GM19452 (cell line): ENCODE measurements around the gene RUNDC3A.
"Not testable (repeated sequence)": the region's sequence is repeated elsewhere in the genome, so short reads cannot be mapped to it uniquely, and the experiment has no call there.

Source experiments
- ATAC-seq: cut with Tn5 transposase; IDR thresholded peaks from one replicate; pipeline ENCODE4 v1.9.1; 2021; ENCODE audit not compliant: unreplicated experiment

Gene RUNDC3A

GRCh38 chr17:44340553-44340952, 32.2 kb downstream of the RUNDC3A start:
- ATAC-seq, result not testable (repeated sequence)

DNA sequence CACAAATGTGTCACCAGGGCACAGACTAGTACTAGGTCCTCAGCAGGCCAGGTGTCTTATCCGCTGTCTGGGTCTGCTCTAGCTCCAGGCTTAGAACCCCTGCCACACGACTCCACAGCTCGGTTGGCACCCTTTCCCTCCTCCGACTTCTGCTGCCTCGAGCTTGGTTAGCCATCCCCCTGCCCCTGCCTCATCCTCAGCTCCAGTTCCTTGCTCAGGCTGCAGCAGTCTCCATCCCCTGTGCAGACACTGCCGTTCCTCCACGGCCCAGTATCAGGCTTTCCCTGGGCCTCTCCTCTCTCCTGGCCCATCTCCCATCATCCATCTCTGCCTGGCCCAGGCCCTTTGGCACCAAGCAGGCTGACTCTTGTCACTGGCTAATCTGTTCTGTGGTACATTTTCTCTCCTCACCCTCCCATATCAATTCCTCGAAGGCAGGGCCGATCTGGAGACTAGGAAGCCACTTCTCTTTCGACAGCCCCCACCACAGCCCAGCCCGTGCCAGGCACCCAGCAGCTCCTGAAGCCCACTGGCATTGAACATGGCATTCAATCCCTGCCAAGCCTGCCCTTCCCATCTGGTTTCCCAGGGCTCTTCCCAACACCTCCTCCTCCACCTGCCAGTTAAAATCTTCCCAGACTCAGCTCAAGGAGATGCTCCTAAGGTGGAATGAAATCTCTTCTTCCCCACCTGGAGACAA, 35.3 kb downstream of the RUNDC3A start:
- no peak for ATAC-seq

DNA sequence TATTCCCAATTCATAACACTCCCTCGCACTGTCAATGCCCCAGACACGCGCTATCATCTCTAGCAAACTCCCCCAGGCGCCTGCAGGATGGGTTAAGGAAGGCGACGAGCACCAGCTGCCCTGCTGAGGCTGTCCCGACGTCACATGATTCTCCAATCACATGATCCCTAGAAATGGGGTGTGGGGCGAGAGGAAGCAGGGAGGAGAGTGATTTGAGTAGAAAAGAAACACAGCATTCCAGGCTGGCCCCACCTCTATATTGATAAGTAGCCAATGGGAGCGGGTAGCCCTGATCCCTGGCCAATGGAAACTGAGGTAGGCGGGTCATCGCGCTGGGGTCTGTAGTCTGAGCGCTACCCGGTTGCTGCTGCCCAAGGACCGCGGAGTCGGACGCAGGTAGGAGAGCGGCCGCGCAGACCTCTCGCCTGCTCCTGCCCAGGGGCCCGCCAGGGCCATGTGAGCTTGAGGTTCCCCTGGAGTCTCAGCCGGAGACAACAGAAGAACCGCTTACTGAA, 36.6 kb downstream of the RUNDC3A start, which contains the start of gene GRN:
GRN (plus strand) TSS at position 364 of the 515 bp plus-strand sequence. CDS start 3,863 bp downstream, outside the sequence.
- peak; percentile 41 for ATAC-seq

DNA sequence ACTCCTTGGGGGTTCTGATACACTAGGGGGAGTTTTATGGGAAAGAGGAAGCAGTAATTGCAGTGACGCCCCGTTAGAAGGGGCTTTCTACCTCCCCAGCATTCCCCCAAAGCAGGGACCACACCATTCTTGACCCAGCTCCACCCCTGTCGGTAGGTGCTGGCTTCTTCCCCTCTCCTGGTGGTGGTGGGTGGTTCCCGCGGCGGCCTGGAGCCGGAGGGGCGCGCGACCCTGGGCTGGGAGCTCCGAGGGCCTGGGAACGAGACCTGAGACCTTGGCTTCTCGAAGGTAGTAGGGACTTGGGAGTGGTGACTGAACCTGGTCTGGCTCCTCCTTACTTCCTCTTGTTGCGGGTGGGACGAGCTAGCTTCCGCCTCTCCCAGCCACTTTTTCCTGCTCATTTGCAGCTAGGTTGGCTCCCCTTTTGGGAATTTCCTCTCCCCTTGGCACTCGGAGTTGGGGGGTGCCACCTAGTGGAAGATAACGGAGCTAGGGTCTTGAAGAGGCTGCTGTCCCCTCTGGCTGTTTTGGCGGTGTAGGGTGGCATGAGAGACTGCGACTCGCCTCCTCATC, 37.1 kb downstream of the RUNDC3A start:
- ATAC-seq, result no peak

DNA sequence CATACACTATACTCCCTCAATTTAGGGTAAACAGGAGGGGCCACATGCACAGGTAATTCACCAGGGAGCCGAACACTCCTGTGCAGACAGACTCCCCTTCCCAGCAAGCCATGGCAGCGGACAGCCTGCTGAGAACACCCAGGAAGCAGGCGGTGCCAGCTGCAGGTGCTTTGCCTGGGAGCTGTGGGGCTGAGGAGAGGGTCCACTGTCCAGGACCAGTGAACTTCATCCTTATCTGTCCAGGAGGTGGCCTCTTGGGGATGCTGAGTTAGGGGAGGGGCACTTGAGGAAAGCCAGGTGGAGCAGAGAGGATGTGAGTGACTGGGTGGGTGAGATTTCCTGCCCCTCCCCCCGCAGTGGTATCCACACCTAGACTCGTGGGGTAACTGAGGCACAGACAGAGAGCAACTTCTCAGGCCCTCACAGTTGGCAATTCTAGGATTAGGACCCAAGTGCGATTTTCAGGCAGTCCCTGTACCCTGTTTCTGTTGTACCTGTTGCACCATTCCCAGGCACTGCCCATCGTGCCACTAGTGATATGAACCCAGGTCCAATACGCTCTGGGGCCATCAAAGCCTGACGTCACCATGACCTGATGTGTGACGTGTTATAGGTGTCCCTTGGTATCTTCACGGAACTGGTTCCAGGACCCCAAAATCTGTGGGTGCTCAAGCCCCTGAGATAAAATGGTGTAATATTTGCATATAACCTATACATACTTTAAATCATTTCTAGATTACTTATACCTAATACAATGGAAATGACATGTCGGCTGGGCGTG, 37.9 kb downstream of the RUNDC3A start:
- no peak for ATAC-seq

DNA sequence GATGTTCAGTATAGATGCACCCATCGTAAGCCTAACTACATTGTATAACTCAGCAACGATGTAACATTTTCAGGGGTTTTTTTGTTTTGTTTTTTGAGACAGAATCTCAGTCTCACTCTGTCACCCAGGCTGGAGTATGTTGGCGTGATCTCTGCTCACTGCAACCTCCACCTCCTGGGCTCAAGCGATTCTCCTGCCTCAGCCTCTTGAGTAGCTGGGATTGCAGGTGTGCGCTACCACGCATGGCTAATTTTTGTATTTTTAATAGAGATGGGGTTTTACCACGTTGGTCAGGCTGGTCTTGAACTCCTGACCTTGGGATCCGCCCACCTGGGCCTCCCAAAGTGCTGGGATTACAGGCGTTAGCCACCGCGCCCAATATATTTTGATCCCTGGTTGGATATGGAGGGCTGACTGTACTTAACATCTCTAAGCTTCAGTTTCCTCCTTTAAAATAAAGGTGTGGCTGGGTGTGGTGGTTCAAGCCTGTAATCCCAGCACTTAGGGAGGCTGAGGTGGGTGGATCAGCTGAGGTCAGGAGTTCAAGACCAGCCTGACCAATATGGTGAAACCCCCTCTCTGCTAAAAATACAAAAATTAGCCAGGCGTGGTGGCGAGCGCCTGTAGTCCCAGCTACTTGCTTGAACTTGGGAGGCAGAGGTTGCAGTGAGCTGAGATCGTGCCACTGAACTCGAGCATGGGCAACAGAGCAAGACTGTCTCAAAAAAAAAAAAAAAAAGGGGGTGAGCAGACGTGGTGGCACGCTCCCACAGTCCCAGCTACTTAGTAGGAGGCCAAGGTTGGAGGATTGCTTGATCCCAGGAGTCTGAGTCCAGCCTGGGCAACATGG, 39.0 kb downstream of the RUNDC3A start:
- not testable (repeated sequence) for ATAC-seq

DNA sequence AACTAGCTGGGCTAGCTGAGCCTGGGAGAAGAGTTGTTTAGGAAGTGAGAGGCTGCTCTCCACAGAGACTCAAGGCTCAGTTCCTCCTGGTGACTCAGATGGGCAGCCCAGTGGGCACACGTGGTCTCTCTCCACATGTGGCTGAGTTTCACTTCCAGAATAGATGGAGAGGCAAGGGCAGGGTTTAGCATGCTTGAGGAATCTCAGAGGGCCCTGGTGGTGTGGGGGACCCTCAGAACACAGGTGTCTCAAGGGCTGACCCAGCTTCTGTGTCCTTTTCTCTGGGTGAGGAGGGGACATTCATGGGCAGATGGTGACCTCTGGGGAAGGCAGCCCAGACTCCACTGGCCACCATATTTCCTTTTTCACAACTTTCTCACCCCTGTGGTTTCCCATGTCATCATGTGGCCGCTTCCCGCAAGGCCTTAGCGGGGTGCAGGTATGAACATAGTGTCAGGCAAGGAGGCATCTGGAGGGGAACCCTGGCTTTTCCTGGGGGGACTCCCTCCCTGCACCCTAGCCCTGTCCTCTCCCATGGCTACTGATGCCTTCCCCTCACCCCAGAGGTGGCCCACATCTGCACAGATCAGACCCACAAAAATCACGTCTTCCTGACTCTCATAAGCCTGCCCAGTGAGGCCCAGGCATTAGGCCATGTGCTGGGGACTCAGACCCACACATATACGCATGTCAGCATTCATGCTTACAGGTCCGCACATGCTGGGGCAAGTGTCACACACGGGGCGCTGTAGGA, 40.0 kb downstream of the RUNDC3A start:
- peak; percentile 44 for ATAC-seq

- ATAC-seq, result no peak
Measured at GRCh38 chr17:44348988-44349364, 40.6 kb downstream of the RUNDC3A start.

- no peak for ATAC-seq
Measured at GRCh38 chr17:44349553-44350070, 41.2 kb downstream of the RUNDC3A start.

DNA sequence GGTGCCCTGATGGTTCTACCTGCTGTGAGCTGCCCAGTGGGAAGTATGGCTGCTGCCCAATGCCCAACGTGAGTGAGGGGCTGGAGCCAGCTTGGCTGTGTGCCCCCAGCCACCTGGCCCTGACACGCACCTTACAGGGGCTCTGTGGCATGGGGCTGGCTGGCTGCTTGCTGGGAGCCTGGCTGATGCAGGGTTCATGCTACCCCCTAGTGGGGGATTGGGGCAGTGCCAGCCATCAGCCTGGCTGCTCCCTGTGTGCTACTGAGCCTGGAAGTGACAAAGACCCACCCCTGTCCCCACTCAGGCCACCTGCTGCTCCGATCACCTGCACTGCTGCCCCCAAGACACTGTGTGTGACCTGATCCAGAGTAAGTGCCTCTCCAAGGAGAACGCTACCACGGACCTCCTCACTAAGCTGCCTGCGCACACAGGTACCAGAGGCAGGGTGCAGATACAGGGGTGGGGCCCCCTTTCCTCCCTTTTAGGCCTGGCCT, 42.4 kb downstream of the RUNDC3A start:
- no peak for ATAC-seq

- ATAC-seq, result no peak
Measured at GRCh38 chr17:44351464-44351863, 43.1 kb downstream of the RUNDC3A start.

DNA sequence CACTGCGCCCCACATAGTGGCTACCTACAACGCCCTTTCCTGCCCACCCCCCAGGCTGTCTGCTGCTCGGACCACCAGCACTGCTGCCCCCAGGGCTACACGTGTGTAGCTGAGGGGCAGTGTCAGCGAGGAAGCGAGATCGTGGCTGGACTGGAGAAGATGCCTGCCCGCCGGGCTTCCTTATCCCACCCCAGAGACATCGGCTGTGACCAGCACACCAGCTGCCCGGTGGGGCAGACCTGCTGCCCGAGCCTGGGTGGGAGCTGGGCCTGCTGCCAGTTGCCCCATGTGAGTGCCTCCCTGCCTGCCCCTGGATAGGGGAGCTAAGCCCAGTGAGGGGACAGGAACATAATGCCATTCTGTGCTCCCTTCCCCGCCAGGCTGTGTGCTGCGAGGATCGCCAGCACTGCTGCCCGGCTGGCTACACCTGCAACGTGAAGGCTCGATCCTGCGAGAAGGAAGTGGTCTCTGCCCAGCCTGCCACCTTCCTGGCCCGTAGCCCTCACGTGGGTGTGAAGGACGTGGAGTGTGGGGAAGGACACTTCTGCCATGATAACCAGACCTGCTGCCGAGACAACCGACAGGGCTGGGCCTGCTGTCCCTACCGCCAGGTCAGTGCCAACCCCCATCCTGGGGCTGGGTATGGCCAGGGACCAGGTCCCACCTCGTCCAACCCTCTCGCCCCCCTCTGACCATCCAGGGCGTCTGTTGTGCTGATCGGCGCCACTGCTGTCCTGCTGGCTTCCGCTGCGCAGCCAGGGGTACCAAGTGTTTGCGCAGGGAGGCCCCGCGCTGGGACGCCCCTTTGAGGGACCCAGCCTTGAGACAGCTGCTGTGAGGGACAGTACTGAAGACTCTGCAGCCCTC, 43.8 kb downstream of the RUNDC3A start:
- no peak for ATAC-seq

DNA sequence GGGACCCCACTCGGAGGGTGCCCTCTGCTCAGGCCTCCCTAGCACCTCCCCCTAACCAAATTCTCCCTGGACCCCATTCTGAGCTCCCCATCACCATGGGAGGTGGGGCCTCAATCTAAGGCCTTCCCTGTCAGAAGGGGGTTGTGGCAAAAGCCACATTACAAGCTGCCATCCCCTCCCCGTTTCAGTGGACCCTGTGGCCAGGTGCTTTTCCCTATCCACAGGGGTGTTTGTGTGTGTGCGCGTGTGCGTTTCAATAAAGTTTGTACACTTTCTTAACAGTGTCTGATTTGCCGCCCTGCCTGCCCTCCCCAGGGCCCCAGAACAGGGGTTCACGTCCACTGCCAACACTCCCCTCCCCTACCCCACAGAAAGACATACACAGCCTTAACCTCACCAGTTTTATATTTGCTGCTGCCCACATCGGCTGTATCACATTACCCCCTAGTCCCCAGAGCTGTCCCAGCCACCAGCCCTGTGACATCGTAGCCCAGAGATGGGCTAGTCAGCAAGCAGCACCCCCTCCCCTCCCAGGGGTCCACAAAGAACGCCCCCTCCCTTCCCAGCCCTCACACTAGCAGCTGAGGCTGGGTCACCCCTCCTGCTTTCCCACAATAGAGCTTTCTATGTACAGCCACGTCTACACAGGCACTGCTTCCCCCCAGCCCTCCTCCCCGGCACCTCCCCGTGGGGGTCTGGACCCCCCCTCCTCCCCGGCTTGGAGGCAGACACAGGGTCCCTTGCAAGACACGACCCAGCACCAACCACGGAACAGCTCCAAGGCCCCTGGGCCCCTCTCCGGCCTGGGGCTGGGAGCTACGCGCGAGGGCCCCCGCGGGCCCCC, 44.6 kb downstream of the RUNDC3A start:
- no peak for ATAC-seq

DNA sequence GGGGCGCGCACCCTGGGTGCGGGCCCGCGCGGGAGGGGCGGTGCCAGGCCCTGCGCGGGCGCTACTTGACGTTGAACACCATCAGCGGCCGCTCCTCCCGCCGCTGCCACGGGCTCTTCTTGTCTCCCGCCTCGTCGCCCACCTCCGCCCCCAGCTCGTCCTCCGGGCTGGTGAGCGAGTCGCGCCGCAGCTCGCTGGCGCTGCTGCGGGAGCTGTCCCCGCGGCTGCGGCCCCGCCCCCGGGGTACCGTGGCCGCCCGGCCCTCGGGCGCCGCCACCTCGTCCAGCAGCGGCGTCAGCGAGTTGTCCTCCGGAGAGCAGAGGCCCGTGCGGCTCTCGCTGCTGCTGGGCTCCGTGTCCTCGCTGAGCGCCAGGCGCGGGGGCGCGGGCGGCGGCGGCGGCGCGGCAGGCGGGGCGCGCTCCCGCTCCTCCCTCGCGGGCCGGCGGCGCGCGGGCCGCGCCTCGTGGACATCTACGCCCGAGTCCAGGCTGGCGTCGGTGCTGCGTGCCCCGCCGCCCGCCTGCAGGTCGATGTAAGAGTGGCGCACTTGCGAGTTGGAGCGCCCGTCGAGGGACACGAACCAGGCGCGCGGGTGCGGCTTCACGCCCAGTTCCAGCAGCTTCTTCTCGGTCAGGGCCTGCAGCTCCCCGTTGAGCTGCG, 45.4 kb downstream of the RUNDC3A start:
- no peak for ATAC-seq

GRCh38 chr17:44354582-44355561, 46.5 kb downstream of the RUNDC3A start:
- no peak for ATAC-seq

DNA sequence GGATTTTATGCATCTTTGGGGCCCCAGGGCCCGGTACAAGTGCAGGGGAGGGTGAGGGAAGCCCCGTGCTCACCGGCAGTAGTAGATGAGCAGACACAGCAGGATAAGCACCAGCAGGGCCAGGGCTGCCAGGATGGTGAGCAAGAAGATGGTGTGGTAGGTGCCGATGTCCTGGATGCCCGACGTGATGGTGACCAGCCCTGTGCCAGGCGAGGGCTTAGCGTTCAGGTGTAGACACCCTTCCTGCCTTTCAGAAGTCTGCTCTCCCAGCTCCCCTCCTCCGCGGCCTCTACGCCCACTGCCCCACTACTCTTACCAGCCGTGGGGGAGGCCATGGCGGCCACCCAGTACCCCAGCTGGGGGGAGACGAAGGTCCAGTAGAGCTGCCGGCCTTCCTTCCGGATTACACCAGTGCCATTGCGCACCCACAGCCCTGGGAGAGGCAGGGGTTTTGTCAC, 47.3 kb downstream of the RUNDC3A start:
- ATAC-seq, result no peak
